Fibroblast of gingiva (primary cell): ENCODE measurements around the gene CT83.

Experiments
- DNase-seq: peaks from one replicate; pipeline ENCODE4 v3.0.0-alpha.2; 2011; ENCODE audit warnings: low read depth

The CT83 gene, protein sequence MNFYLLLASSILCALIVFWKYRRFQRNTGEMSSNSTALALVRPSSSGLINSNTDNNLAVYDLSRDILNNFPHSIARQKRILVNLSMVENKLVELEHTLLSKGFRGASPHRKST

DNA sequence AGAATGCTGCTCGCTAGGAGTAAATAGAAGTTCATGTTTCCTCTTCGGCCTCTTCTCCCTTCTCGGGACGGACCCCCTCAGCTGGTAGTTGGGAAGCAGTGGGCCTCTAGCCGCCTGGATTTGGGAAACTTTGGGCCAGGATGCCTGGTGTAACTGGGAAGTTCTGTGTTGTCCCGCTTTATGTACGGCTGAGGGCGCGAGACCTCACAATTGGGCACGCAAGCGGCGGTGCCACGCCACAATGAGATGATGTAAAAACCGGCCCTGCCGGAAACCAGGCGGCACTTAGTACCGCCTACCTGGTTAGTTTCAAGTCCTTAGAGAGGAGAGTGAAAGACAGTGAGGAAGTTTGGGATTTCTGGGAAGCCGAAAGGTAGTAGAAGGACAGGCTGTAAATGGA is at the start of gene CT83:
TSS of gene CT83 (minus strand) at position 155 of the 400 bp plus-strand sequence. CDS start at position 35, 120 bp downstream.
- no peak for DNase-seq

DNA sequence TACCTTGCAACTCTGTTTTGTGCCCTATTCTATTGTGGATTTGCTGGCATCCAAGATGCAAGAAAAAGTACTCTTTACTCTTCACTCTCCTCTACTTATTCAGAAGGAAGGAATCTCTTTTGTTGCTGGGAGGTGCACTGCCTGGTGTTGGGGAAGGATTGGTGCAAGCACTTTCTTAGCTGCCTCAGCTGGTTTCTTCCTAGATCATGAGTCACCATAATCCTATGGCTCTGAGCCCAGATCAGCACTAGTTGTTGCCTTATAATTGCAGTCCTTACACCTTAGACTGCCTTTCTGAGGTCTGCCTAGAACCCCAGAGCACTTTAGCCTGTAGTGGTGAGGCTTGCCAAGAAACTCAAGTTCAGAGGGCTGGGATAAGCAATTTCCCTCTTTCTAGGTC is 37.0 kb upstream of the CT83 start:
- peak; percentile 1 for DNase-seq

DNA sequence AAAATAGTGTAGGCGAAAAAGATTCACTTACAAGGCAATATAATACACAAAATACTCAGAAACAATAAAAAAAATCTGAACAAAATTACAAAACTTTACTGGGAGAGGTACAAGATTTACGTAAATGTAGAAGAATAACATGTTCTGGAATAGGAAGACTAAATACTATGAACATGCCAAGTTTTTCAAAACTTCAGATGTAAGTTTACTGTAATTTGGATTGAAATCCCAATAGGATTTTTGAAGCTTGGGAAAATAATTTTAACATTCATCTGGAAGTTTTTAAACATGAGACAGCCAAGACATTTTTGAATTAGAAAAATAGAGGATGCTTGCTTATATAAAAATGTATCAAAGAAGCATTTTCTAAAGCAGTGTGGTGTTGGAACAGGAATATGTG is 30.5 kb upstream of the CT83 start:
- no peak for DNase-seq

DNA sequence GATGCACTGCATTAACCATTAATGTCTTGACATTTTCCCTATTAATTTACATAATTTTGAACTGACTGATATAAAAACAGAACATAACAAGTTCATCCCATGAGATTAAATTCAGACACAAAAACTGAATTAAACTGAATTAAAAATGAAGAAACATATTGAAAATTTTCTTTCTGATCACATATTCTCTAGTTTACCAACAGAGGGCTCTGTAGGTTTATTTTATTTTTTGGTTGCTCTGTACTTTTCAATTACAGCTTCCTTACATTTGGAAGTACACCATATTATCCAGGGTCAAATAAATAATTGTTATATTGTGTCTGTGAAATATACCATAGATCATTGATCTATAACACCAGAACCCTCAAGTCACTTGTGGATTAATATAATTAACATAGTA is 27.3 kb upstream of the CT83 start:
- DNase-seq = no peak

DNA sequence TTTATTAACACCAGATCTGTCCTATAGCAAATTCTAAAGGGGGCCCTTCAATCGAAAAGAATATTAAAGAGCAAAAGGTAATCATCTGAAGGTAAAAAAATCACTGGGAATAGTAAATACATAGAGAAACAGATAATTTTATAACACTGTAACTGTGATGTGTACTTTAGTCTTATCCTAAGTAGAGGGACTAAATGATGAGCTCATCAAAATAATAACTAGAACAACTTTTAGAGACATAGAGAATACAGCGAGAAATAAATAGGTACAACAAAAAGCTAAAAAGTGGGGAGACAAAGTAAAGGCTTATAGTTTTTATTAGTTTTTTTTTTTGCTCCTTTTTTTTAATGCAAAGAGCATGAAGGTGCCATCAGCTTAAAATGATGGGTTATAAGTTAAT is 17.3 kb upstream of the CT83 start:
- DNase-seq = no peak

DNA sequence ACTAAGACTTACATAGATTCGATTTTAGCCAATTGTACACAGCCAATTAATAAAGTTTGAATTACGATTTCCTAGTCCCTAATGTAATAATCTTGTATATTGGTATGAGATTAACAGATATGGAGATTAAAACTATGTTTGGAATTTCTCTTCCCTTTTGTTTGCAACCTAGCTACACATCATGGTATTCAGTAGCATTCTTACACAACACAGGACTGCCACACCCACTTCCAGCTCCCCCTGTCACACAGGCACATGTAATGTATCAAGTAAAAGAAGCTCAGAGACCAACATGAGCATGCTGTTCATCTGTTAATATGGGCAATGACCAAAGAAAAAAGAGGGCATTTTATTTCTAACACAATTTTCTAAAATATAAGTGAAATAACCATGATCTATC is 13.6 kb downstream of the CT83 start:
- DNase-seq = no peak

DNA sequence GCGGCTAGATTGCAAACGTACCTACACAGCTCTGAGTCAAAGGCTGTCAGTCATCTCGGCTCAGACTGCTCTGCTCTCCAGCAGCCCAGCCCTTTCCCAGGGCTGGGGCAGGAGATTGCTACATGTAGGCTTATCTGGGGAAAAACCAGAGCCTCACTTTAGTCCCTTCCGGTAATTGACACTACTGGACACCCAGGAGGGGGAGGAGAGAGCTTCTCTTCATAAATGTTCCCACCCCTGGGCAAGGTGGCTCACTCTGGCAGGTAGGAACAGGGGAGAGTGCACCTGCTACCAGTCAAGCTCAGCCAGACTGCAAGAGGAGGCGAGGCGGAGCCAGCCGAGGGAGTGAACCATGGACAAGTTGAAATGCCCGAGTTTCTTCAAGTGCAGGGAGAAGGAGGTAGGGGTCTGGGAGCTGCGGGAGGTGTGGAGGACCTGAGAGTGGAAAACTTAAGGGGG is 26.4 kb downstream of the CT83 start, which contains the start of gene SLC6A14:
TSS of gene SLC6A14 (plus strand) at position 249 of the 459 bp plus-strand sequence. CDS start at position 353, 104 bp downstream.
- DNase-seq = no peak

DNA sequence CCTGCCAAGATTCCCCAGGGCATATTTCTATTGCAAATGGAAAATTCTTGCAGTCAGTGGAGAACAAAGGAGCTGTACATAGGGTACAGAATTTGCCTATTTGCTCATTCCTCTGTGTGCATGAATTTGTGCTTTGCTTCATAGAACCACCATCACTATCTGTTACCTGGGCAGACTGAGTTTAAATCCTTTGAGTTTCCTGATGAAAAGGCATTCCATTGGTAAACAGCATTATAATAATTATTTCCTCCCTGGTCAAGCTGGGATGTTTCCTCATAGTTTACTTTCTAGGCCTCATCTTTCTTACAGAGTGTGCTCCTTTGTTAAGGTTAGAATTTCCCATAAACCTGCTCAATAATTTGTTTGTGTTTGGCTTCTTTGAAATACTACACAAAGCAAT is 27.2 kb downstream of the CT83 start:
- DNase-seq = no peak

DNA sequence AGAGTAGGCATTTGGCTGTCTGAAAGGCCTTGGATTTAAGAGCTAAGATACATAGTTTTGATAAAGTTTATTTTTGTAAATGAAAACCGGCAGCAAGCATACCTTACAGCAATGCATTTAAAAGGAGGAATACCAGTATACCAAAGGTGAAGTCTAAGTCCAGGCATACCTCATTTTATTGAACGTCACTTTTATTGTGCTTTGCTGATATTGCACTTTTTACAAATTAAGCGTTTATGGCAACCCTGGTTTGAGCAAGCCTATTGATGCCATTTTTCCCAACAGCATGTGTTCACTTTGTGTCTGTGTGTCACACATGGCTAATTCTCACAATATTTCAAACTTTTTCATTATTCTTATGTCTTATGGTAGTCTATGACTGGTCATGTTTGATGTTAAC is 34.8 kb downstream of the CT83 start:
- no peak for DNase-seq

DNA sequence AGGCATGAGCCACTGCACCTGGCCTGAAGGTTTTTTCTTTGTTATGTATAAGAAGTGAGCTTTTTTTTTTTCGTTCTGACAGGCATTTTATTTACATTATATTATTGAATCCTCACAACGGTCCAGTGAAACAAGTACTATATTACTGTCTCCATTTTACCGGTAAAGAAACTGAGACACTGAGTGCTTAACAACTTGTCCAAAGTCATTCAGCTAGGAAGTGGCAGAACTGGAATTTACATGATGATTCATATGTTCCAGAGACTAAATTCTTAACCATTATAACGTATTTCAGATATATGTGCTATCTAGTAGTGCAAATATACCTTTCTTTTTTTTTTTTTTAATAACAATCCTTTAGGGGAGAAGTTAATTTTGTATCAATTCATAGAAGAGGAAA is 44.8 kb downstream of the CT83 start:
- no peak for DNase-seq

DNA sequence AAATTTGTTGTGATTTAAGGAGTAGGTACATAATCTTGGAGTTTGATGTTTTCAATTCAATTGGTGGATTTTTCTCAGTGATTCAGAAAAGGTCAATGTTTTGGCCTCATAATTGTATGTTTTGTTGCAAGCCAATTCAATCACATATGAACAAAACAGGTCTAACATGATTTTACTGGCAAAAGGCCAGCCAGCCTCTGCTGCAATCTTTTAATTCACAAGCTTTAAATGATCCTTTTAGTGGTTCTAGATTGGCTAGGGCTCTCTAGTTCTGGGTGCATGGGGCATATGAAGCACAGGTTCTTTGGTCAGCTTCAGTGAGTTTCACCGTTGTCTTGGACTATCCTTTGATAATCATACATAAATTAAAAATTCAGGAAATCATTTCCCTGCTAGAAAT is 45.6 kb downstream of the CT83 start:
- DNase-seq = no peak

DNA sequence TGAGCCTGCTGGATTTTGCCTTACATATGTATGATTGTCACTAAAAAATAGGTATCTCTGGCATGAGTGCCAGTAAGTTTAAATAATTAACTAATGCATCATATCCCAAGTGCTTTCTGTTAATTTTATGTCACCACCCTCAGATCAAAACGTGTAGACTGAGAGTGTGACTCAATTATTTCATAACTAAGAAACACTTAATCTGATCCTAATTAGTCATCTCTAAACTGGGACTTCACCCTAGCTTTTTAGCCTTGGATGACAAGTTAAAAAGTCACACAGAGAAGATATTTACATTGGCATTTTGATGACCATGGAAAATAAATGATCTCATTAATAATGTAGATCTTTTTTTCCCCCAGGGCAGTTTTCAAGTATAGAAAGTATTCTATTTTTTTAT is 49.5 kb downstream of the CT83 start:
- DNase-seq = no peak
